ENCODE results near the gene AVL9.
"Not testable (repeated sequence)": the region's sequence is repeated elsewhere in the genome, so short reads cannot be mapped to it uniquely, and the experiment has no call there.

The AVL9 gene

GRCh38 chr7:32496052-32496813 lies 944 bp downstream of the AVL9 start:
- peak overlapping the region; percentile 85 for H3K4me3 ChIP-seq
- TF ChIP-seq CTCF (IDR thresholded peaks at IDR 0.05), result no peak
- DNase-seq (ENCODE audit: low spot score), result no peak
- H3K27ac ChIP-seq, result peak overlapping the region; percentile 96 to 98

GRCh38 chr7:32499755-32500154 lies 4.5 kb downstream of the AVL9 start:
- not testable (repeated sequence) for DNase-seq (ENCODE audit: low spot score); H3K4me3 ChIP-seq; H3K27ac ChIP-seq

- not testable (repeated sequence) for H3K4me3 ChIP-seq; DNase-seq (ENCODE audit: low spot score); H3K27ac ChIP-seq
Observed at GRCh38 chr7:32500216-32500615, 4.9 kb downstream of the AVL9 start.

GRCh38 chr7:32500922-32501341 lies 5.6 kb downstream of the AVL9 start:
- Histone ChIP-seq H3K27ac (peak overlapping the region in 1 of 2 donors; percentile 49), H3K4me3 (peak overlapping the region; percentile 13)
- no peak for TF ChIP-seq CTCF (IDR thresholded peaks at IDR 0.05)
- DNase-seq (ENCODE audit: low spot score), result no peak

GRCh38 chr7:32501522-32501921 lies 6.2 kb downstream of the AVL9 start:
- H3K4me3 ChIP-seq, result no peak overlapping the region
- H3K27ac ChIP-seq, result peak overlapping the region in 1 of 2 donors; percentile 49
- TF ChIP-seq CTCF (IDR thresholded peaks at IDR 0.05), result no peak
- no peak for DNase-seq (ENCODE audit: low spot score)

- no peak for TF ChIP-seq CTCF (IDR thresholded peaks at IDR 0.05)
- no peak overlapping the region for H3K27ac ChIP-seq
- H3K4me3 ChIP-seq, result no peak overlapping the region
- no peak for DNase-seq (ENCODE audit: low spot score)
Observed at GRCh38 chr7:32502728-32503127, 7.4 kb downstream of the AVL9 start.

- TF ChIP-seq CTCF (IDR thresholded peaks at IDR 0.05), result no peak
- Histone ChIP-seq H3K27ac (no peak overlapping the region), H3K4me3 (no peak overlapping the region)
- no peak for DNase-seq (ENCODE audit: low spot score)
Observed at GRCh38 chr7:32506266-32507054, 11.2 kb downstream of the AVL9 start.

GRCh38 chr7:32507414-32507813 lies 12.1 kb downstream of the AVL9 start:
- TF ChIP-seq CTCF (IDR thresholded peaks at IDR 0.05), result no peak
- no peak for DNase-seq (ENCODE audit: low spot score)
- Histone ChIP-seq H3K4me3 (no peak overlapping the region), H3K27ac (no peak overlapping the region)

Measured in coronary artery (tissue), 2 donors.